ENCODE measurements around the gene SERPINI2.

Gene SERPINI2

GRCh38 chr3:167483708-167484475 lies 10.1 kb upstream of the SERPINI2 start:
- no peak for DNase-seq (ENCODE audit: extremely low spot score)
- no peak for TF ChIP-seq CTCF (IDR thresholded peaks at IDR 0.05; ENCODE audit: control extremely low read depth, extremely low read depth, low read depth, missing control alignments)
- ChIA-PET CTCF (interaction anchor here (0.9 kb wide), 1 partner anchor 12 kb away, joined by 3 read pairs; no protein-coding TSS in a partner anchor), POLR2A (no interaction called here)

- no peak for TF ChIP-seq CTCF (IDR thresholded peaks at IDR 0.05; ENCODE audit: control extremely low read depth, extremely low read depth, low read depth, missing control alignments)
- no peak for DNase-seq (ENCODE audit: extremely low spot score)
- ChIA-PET POLR2A (no interaction called here), CTCF (interaction anchor here (1.3 kb wide), 1 partner anchor 10 kb away, joined by 4 read pairs; no protein-coding TSS in a partner anchor)
These were observed 7.3 kb upstream of the SERPINI2 start for GRCh38 chr3:167481164-167481563.

- POLR2A ChIA-PET: no interaction called here
- DNase-seq (ENCODE audit: extremely low spot score): no peak
- CTCF ChIA-PET: interaction anchor here (1.3 kb wide), 1 partner anchor 11 kb away, joined by 4 read pairs; no protein-coding TSS in a partner anchor
These were observed 6.9 kb upstream of the SERPINI2 start for GRCh38 chr3:167480748-167481147.

GRCh38 chr3:167469381-167469780 lies 4.5 kb downstream of the SERPINI2 start:
- DNase-seq (ENCODE audit: extremely low spot score): no peak
- ChIA-PET POLR2A (no interaction called here), CTCF (interaction anchor here (1.4 kb wide), 1 partner anchor 24 kb away, joined by 3 read pairs; no protein-coding TSS in a partner anchor)
- TF ChIP-seq CTCF (IDR thresholded peaks at IDR 0.05; ENCODE audit: control extremely low read depth, extremely low read depth, low read depth, missing control alignments): no peak

More at GRCh38 chr3:167480748-167481147, 6.9 kb upstream of the SERPINI2 start:
- no peak for TF ChIP-seq CTCF (IDR thresholded peaks at IDR 0.05; ENCODE audit: control extremely low read depth, extremely low read depth, low read depth, missing control alignments)

GRCh38 chr3:167467848-167468611 lies 5.8 kb downstream of the SERPINI2 start:
- no peak for DNase-seq (ENCODE audit: extremely low spot score)
- ChIA-PET POLR2A (no interaction called here), CTCF (interaction anchor here (1.4 kb wide), 1 partner anchor 25 kb away, joined by 3 read pairs; no protein-coding TSS in a partner anchor)
- no peak for TF ChIP-seq CTCF (IDR thresholded peaks at IDR 0.05; ENCODE audit: control extremely low read depth, extremely low read depth, low read depth, missing control alignments)

GRCh38 chr3:167466966-167467365 lies 6.9 kb downstream of the SERPINI2 start:
- TF ChIP-seq CTCF (IDR thresholded peaks at IDR 0.05; ENCODE audit: control extremely low read depth, extremely low read depth, low read depth, missing control alignments): no peak
- POLR2A ChIA-PET: no interaction called here
- DNase-seq (ENCODE audit: extremely low spot score): no peak
- CTCF ChIA-PET: no interaction called here
